ENCODE data around the gene SMIM22.

GRCh38 chr16:4803898-4804762 lies 9.0 kb downstream of the SMIM22 start:
- TF ChIP-seq CTCF (IDR thresholded peaks at IDR 0.05) (no peak), POLR2A (IDR thresholded peaks at IDR 0.05) (no peak)
